ENCODE measurements around the gene TREM1.

DNA sequence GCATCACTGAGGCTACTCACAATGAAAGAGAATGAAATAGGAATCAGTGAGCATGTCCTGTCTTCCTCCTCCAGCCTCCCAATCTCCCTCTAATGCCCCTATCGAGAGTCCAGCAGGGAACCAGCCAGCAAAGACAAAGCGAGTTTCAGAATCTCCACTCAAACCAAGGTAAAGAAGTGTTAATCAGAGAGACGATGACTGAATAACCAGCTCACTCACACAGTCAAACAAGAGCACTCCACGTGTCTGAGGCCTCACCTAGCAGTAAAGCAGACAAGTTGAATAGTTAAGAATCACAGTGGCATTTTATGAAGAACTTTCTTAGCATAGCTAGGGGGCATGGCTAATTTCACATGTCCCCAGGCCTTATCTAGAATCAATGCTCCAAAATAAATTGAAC lies 3.3 kb upstream of the TREM1 start:
- TF ChIP-seq, protein P1, sequence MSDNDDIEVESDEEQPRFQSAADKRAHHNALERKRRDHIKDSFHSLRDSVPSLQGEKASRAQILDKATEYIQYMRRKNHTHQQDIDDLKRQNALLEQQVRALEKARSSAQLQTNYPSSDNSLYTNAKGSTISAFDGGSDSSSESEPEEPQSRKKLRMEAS (IDR thresholded peaks at IDR 0.05), result no peak
- TF ChIP-seq YY1 (IDR thresholded peaks at IDR 0.05; ENCODE audit: low read depth), result no peak
- no peak for TF ChIP-seq TAF1 (IDR thresholded peaks at IDR 0.05; ENCODE audit: low read depth)
- no peak for TF ChIP-seq CREB1 (IDR thresholded peaks at IDR 0.05; ENCODE audit: low read depth)
- no peak for TF ChIP-seq NFIC (IDR thresholded peaks at IDR 0.05)
- no peak for TF ChIP-seq EP300 (IDR thresholded peaks at IDR 0.05; ENCODE audit: borderline replicate concordance)
- no peak for TF ChIP-seq TCF12 (IDR thresholded peaks at IDR 0.05; ENCODE audit: low read depth)
- TF ChIP-seq ZBTB7A (IDR thresholded peaks at IDR 0.05; ENCODE audit: low read depth), result no peak
- TF ChIP-seq, protein P2, sequence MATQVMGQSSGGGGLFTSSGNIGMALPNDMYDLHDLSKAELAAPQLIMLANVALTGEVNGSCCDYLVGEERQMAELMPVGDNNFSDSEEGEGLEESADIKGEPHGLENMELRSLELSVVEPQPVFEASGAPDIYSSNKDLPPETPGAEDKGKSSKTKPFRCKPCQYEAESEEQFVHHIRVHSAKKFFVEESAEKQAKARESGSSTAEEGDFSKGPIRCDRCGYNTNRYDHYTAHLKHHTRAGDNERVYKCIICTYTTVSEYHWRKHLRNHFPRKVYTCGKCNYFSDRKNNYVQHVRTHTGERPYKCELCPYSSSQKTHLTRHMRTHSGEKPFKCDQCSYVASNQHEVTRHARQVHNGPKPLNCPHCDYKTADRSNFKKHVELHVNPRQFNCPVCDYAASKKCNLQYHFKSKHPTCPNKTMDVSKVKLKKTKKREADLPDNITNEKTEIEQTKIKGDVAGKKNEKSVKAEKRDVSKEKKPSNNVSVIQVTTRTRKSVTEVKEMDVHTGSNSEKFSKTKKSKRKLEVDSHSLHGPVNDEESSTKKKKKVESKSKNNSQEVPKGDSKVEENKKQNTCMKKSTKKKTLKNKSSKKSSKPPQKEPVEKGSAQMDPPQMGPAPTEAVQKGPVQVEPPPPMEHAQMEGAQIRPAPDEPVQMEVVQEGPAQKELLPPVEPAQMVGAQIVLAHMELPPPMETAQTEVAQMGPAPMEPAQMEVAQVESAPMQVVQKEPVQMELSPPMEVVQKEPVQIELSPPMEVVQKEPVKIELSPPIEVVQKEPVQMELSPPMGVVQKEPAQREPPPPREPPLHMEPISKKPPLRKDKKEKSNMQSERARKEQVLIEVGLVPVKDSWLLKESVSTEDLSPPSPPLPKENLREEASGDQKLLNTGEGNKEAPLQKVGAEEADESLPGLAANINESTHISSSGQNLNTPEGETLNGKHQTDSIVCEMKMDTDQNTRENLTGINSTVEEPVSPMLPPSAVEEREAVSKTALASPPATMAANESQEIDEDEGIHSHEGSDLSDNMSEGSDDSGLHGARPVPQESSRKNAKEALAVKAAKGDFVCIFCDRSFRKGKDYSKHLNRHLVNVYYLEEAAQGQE (IDR thresholded peaks at IDR 0.05; ENCODE audit: low read depth), result no peak
- no peak for TF ChIP-seq RAD21 (IDR thresholded peaks at IDR 0.05; ENCODE audit: low read depth)
- TF ChIP-seq CEBPB (IDR thresholded peaks at IDR 0.05), result no peak
- no peak for TF ChIP-seq EGR1 (IDR thresholded peaks at IDR 0.05)
- TF ChIP-seq, protein P3, sequence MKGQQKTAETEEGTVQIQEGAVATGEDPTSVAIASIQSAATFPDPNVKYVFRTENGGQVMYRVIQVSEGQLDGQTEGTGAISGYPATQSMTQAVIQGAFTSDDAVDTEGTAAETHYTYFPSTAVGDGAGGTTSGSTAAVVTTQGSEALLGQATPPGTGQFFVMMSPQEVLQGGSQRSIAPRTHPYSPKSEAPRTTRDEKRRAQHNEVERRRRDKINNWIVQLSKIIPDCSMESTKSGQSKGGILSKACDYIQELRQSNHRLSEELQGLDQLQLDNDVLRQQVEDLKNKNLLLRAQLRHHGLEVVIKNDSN (IDR thresholded peaks at IDR 0.05), result no peak
